WTC11 (cell line): ENCODE data around the gene CPNE7. TPM values are rescaled to one million over a fixed set of nuclear protein-coding genes. Genes with fewer than 3 reads are reported as not detected.

Experiments
- ATAC-seq: fragments of 200-7000 bp; cut with Tn5 transposase; 2 replicates; pipeline ENCODE4 v1.10.0; 2021; ENCODE audit warnings: mild to moderate bottlenecking, moderate library complexity
- CTCF ChIA-PET: fragments of 300-600 bp; sonication (Branson Sonifier 250); formaldehyde crosslinking; loops from one replicate; lab custom pipeline; 2021; ENCODE audit warnings: antibody characterized with exemption; lab: Charles Lee
- POLR2A ChIA-PET: fragments of 350-600 bp; sonication (Branson Sonifier 250); formaldehyde crosslinking; loops from one replicate; lab custom pipeline; 2021; ENCODE audit warnings: antibody characterized with exemption; lab: Charles Lee
- DNase-seq: peaks from one replicate; pipeline ENCODE4 v3.0.0; 2021; ENCODE audit warnings: low spot score
- H3K27ac Mint-ChIP-seq: 2 replicates; pipeline ENCODE4 v1.8.0; 2021; ENCODE audit warnings: mixed read lengths
- H3K27me3 Mint-ChIP-seq: 2 replicates; pipeline ENCODE4 v1.8.0; 2021; ENCODE audit warnings: low read depth, mild to moderate bottlenecking, moderate library complexity, mixed read lengths
- H3K36me3 Mint-ChIP-seq: 2 replicates; pipeline ENCODE4 v1.8.0; 2021; ENCODE audit warnings: mixed read lengths
- H3K4me1 Mint-ChIP-seq: 2 replicates; pipeline ENCODE4 v1.8.0; 2022; ENCODE audit warnings: mixed read lengths
- H3K4me3 Mint-ChIP-seq: 2 replicates; pipeline ENCODE4 v1.8.0; 2021; ENCODE audit warnings: mild to moderate bottlenecking, moderate library complexity, mixed read lengths
- H3K9me3 Mint-ChIP-seq: 2 replicates; pipeline ENCODE4 v1.8.0; 2021; ENCODE audit warnings: mixed read lengths
- AFF4 ChIP-seq: sonication (generic); formaldehyde crosslinking; IDR thresholded peaks from 2 replicates; pipeline ENCODE4 v1.8.1; 2023; ENCODE audit warnings: mild to moderate bottlenecking, missing genetic modification reagents, borderline replicate concordance
- AR ChIP-seq: fragments of 250-450 bp; sonication (Bioruptor Pico); IDR thresholded peaks from 2 replicates; pipeline ENCODE4 v1.9.0; 2021; ENCODE audit warnings: mild to moderate bottlenecking
- ATF2 ChIP-seq: sonication (generic); formaldehyde crosslinking; IDR thresholded peaks from 2 replicates; pipeline ENCODE4 v1.8.1; 2022; ENCODE audit warnings: low read depth, missing genetic modification reagents, borderline replicate concordance
- E2F5 ChIP-seq: sonication (generic); formaldehyde crosslinking; IDR thresholded peaks from 2 replicates; pipeline ENCODE4 v1.8.1; 2022; ENCODE audit warnings: mild to moderate bottlenecking, moderate library complexity, missing genetic modification reagents
- GABPB1 ChIP-seq: sonication (generic); formaldehyde crosslinking; IDR thresholded peaks from 2 replicates; pipeline ENCODE4 v1.8.1; 2023; ENCODE audit warnings: mild to moderate bottlenecking, missing genetic modification reagents
- MAX ChIP-seq: sonication (generic); formaldehyde crosslinking; IDR thresholded peaks from 2 replicates; pipeline ENCODE4 v1.8.0; 2022; ENCODE audit warnings: mild to moderate bottlenecking, missing genetic modification reagents
- NFATC4 ChIP-seq: fragments of 250-450 bp; sonication (Bioruptor Pico); IDR thresholded peaks from 2 replicates; pipeline ENCODE4 v1.9.0; 2021; ENCODE audit warnings: mild to moderate bottlenecking
- NR1H2 ChIP-seq: sonication (generic); formaldehyde crosslinking; IDR thresholded peaks from 2 replicates; pipeline ENCODE4 v1.9.0; 2021; ENCODE audit warnings: mild to moderate bottlenecking, moderate library complexity, missing genetic modification reagents
- NR3C1 ChIP-seq: sonication (generic); formaldehyde crosslinking; conservative IDR thresholded peaks from 2 replicates; pipeline ENCODE4 v1.8.1; 2023; ENCODE audit warnings: low read depth, mild to moderate bottlenecking, missing genetic modification reagents
- PRDM15 ChIP-seq: sonication (generic); formaldehyde crosslinking; IDR thresholded peaks from 2 replicates; pipeline ENCODE4 v1.8.0; 2022; ENCODE audit warnings: missing genetic modification reagents
- TEAD1 ChIP-seq: sonication (generic); formaldehyde crosslinking; IDR thresholded peaks from 2 replicates; pipeline ENCODE4 v1.8.0; 2022; ENCODE audit warnings: mild to moderate bottlenecking, missing genetic modification reagents
- ZNF121 ChIP-seq: sonication (generic); formaldehyde crosslinking; IDR thresholded peaks from 2 replicates; pipeline ENCODE4 v1.8.0; 2023; ENCODE audit warnings: missing genetic modification reagents
- ZNF138 ChIP-seq: sonication (generic); formaldehyde crosslinking; conservative IDR thresholded peaks from 2 replicates; pipeline ENCODE4 v1.8.1; 2022; ENCODE audit warnings: mild to moderate bottlenecking, moderate library complexity, missing genetic modification reagents
- ZNF281 ChIP-seq: sonication (generic); formaldehyde crosslinking; IDR thresholded peaks from 2 replicates; pipeline ENCODE4 v1.8.0; 2023; ENCODE audit warnings: mild to moderate bottlenecking, missing genetic modification reagents
- ZNF396 ChIP-seq: fragments of 250-450 bp; sonication (Bioruptor Pico); IDR thresholded peaks from 2 replicates; pipeline ENCODE4 v1.8.0; 2021; ENCODE audit warnings: mild to moderate bottlenecking, moderate library complexity, borderline replicate concordance
- ZNF416 ChIP-seq: fragments of 250-450 bp; sonication (Bioruptor Pico); IDR thresholded peaks from 2 replicates; pipeline ENCODE4 v1.9.0; 2021; ENCODE audit warnings: mild to moderate bottlenecking, inconsistent platforms
- ZNF425 ChIP-seq: fragments of 250-450 bp; sonication (Bioruptor Pico); conservative IDR thresholded peaks from 2 replicates; pipeline ENCODE4 v1.9.0; 2021; ENCODE audit warnings: mild to moderate bottlenecking
- total RNA-seq: library from RNA; stranded (reverse); gene quantifications from 3 replicates; pipeline ENCODE4 v1.2.3, GENCODE V29; 2021

The CPNE7 gene
- total RNA-seq, 1 experiment from 2014 or later: 42.6 TPM

GRCh38 chr16:89536886-89537548, 38.5 kb upstream of the CPNE7 start (continued):
- TF ChIP-seq ZNF281 (CRISPR knock-in tag) (no peak), ZNF121 (CRISPR knock-in tag) (no peak), ZNF416 (CRISPR knock-in tag) (no peak), TEAD1 (CRISPR knock-in tag) (no peak), GABPB1 (CRISPR knock-in tag) (no peak), NFATC4 (CRISPR knock-in tag) (no peak), MAX (CRISPR knock-in tag) (no peak), ZNF396 (CRISPR knock-in tag) (no peak), ZNF138 (CRISPR knock-in tag) (no peak)

- H3K27me3 Mint-ChIP-seq: no peaks in the 10 kb centered on the region
- POLR2A ChIA-PET: no interaction called here
- H3K4me3 Mint-ChIP-seq: no peak overlapping the region
- H3K36me3 Mint-ChIP-seq: peaks cover 46% of the 10 kb centered on the region
- no peak for DNase-seq
- H3K9me3 Mint-ChIP-seq: no peaks in the 10 kb centered on the region
- CTCF ChIA-PET: interaction anchor here (0.6 to 1.3 kb wide), 3 partner anchors 12 to 39 kb away, joined by 3 read pairs; no protein-coding TSS in a partner anchor
- no peak for ATAC-seq
- H3K4me1 Mint-ChIP-seq: no peaks in the 10 kb centered on the region
- H3K27ac Mint-ChIP-seq: no peak overlapping the region
- no peak for TF ChIP-seq ZNF425 (CRISPR knock-in tag)
- TF ChIP-seq NR1H2: no peak
- TF ChIP-seq AR (CRISPR knock-in tag): no peak
- TF ChIP-seq NR3C1 (CRISPR knock-in tag): no peak
- no peak for TF ChIP-seq AFF4 (CRISPR knock-in tag)
- no peak for TF ChIP-seq E2F5 (CRISPR knock-in tag)
- TF ChIP-seq ATF2 (CRISPR knock-in tag): no peak
- no peak for TF ChIP-seq PRDM15 (CRISPR knock-in tag)
Measured at GRCh38 chr16:89537549-89537925, 38.0 kb upstream of the CPNE7 start.
